GM12874 (cell line): ENCODE measurements around the gene EHD4.

Source experiments
- CTCF ChIP-seq: IDR thresholded peaks from 2 replicates; pipeline ENCODE4 v1.5.1; 2011; ENCODE audit warnings: low read depth, mild to moderate bottlenecking, control low read depth, low read length, moderate library complexity; ENCODE audit not compliant: insufficient read depth

The EHD4 gene

DNA sequence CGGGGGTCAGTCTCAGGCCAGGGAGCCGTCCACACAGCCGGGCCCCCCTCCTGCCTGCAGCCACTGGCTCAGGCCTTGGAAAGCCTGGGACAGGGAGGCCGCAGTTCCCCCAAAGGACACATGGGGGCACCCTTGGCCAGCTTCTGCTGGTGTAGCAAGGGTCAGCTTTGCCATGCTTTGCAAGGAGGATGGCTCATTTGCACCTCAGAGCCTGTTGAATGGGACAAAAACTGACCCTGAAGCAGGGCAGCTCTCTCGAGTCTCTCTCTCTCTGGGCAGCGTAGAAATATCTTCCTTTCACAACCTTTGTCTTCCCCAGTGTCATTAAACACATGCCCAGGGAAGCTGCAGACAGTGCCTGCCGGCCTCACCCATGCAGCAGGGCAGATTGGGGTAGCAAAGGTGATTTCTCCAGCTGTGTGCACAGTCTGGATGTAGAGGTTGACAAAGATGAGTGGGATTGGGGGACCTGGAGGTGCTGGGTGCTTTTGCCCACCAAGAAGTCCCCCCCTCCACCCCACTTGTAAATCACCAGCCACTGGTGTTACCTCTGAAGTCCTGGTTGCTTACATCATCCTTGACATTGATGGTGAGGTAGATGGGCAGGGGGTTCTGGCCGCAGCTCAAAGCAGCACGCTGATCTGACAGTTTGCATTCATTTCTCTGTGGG, 17.4 kb upstream of the EHD4 start:
- TF ChIP-seq CTCF: peak; percentile 99

- no peak for TF ChIP-seq CTCF
Measured at GRCh38 chr15:41988896-41989572, 16.7 kb upstream of the EHD4 start.

GRCh38 chr15:41987925-41988275, 15.5 kb upstream of the EHD4 start:
- no peak for TF ChIP-seq CTCF

GRCh38 chr15:41987246-41987924, 15.0 kb upstream of the EHD4 start:
- no peak for TF ChIP-seq CTCF

- no peak for TF ChIP-seq CTCF
Measured at GRCh38 chr15:41985236-41986160, 13.1 kb upstream of the EHD4 start.

DNA sequence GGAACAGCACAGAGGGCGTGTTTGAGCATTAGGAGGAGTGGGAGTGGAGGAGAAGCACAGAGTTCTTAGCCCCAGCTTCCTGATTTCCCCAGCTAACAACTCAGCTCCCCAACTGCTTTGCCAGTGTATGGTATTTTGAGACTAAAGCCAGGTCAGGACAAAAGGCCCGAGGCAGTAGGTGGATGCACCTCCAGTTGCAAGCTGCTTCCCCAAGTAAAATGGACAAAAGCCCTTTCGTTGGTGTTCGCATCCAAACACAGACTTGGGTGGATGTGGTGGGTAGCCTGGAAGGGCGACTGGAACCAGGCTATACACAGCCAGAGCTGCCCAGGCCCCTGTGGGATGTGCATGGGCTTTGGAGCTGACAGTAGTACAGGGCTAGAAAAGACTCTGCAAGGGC, 12.3 kb upstream of the EHD4 start:
- TF ChIP-seq CTCF: no peak
